HCT116 (cell line): Measurements from ENCODE around the gene BBS7. TPM values are rescaled to one million over a fixed set of nuclear protein-coding genes. Genes with fewer than 3 reads are reported as not detected.

ENCODE experiments used
- ATAC-seq: fragments of 200-7000 bp; cut with Tn5 transposase; 2 replicates; pipeline ENCODE4 v1.9.1; 2020; ENCODE audit warnings: mild to moderate bottlenecking, moderate library complexity
- BruUV-seq: library from RNA; stranded (reverse); fragments of 400-500 nt; replicated peaks from 2 replicates; lab custom pipeline; 2021; lab: Mats Ljungman, UMichigan
- CTCF ChIA-PET: fragments of 300-600 bp; sonication (Branson Sonifier 250); formaldehyde crosslinking; loops from one replicate; lab custom pipeline; 2021; ENCODE audit warnings: antibody characterized with exemption; lab: Charles Lee
- POLR2A ChIA-PET: fragments of 300-600, 350-600 bp; sonication (Branson Sonifier 250); formaldehyde crosslinking; loops from one replicate; lab custom pipeline; 2021; ENCODE audit warnings: antibody characterized with exemption; lab: Charles Lee
- RAD21 ChIA-PET, 2 experiments: fragments of 300-600 bp; sonication (Branson Sonifier 250); formaldehyde crosslinking; loops; one replicate each; lab custom pipeline; 2023; ENCODE audit warnings: low total read pairs in 2 of 2; ENCODE audit not compliant: uncharacterized antibody in 2 of 2, unreplicated experiment in 2 of 2, low non-redundant PET in 1 of 2; lab: Charles Lee
- DNase-seq: peaks from one replicate; pipeline ENCODE4 v3.0.0-alpha.2; 2010; ENCODE audit warnings: low read depth, low spot score
- H2AFZ ChIP-seq: fragments of 200-600 bp; shearing (Covaris generic), sonication (generic); 2 replicates; pipeline ENCODE4 v1.6.1; 2017; ENCODE audit warnings: low read depth, mixed run types, mixed read lengths, antibody characterized with exemption, low read length; ENCODE audit not compliant: poor library complexity, severe bottlenecking
- H3K27ac ChIP-seq: 2 replicates; pipeline ENCODE4 v1.5.1; 2012; ENCODE audit warnings: low read depth, low read length
- H3K27me3 ChIP-seq: fragments of 200-600 bp; sonication (generic); 2 replicates; pipeline ENCODE4 v1.6.1; 2016; ENCODE audit warnings: mixed run types, low read length, mixed read lengths; ENCODE audit not compliant: insufficient read depth
- H3K36me3 ChIP-seq, 2 experiments: fragments of 200-500 bp in 1 of 2; fragments of 200-600 bp in 1 of 2; sonication (Bioruptor generic) in 1 of 2; sonication (generic) in 1 of 2; 2 replicates each; pipeline versions ENCODE4 v1.5.1 to v1.6.1; 2014 to 2016; ENCODE audit warnings: low read length in 2 of 2, inconsistent platforms in 1 of 2, mixed read lengths in 1 of 2, mixed run types in 1 of 2; ENCODE audit not compliant: insufficient read depth in 2 of 2, control insufficient read depth in 1 of 2
- H3K4me1 ChIP-seq, 2 experiments: fragments of 200-600 bp in 1 of 2; sonication (generic) in 1 of 2; 2 replicates each; pipeline versions ENCODE4 v1.5.1 to v1.6.1; 2012 to 2017; ENCODE audit warnings: low read length in 2 of 2, inconsistent platforms in 1 of 2, mild to moderate bottlenecking in 1 of 2, mixed read lengths in 1 of 2, mixed run types in 1 of 2, moderate library complexity in 1 of 2; ENCODE audit not compliant: insufficient read depth in 2 of 2, control insufficient read depth in 1 of 2
- H3K4me2 ChIP-seq: fragments of 200-600 bp; sonication (generic); 2 replicates; pipeline ENCODE4 v1.6.1; 2017; ENCODE audit warnings: mixed run types, low read length, mixed read lengths
- H3K4me3 ChIP-seq, 2 experiments: fragments of 200-600 bp in 1 of 2; sonication (generic) in 1 of 2; replicated peaks in 1 of 2; 2 replicates each; pipeline ENCODE4 v1.5.1; 2011 to 2016; ENCODE audit warnings: low read length in 2 of 2, control low read depth in 1 of 2, low read depth in 1 of 2, mild to moderate bottlenecking in 1 of 2, mixed read lengths in 1 of 2, mixed run types in 1 of 2
- H3K79me2 ChIP-seq: fragments of 200-600 bp; sonication (generic); 2 replicates; pipeline ENCODE4 v1.6.1; 2017; ENCODE audit warnings: mild to moderate bottlenecking, mixed run types, low read length, moderate library complexity, mixed read lengths; ENCODE audit not compliant: insufficient read depth
- H3K9ac ChIP-seq: fragments of 200-600 bp; sonication (generic); 2 replicates; pipeline ENCODE4 v1.6.1; 2016; ENCODE audit warnings: low read length, mixed read lengths
- H3K9me2 ChIP-seq: fragments of 200-600 bp; sonication (generic), shearing (Covaris generic); 2 replicates; pipeline ENCODE4 v1.6.1; 2017; ENCODE audit warnings: mixed run types, mild to moderate bottlenecking, moderate library complexity; ENCODE audit not compliant: insufficient read depth
- H3K9me3 ChIP-seq, 2 experiments: fragments of 200-500 bp in 1 of 2; fragments of 200-600 bp in 1 of 2; sonication (Bioruptor generic) in 1 of 2; sonication (generic) in 1 of 2; 2 replicates each; pipeline ENCODE4 v1.6.1; 2014 to 2017; ENCODE audit warnings: low read length in 2 of 2, mixed read lengths in 2 of 2, inconsistent platforms in 1 of 2, low read depth in 1 of 2, mild to moderate bottlenecking in 1 of 2, mixed run types in 1 of 2, moderate library complexity in 1 of 2; ENCODE audit not compliant: control insufficient read depth in 1 of 2, insufficient read depth in 1 of 2
- H4K20me1 ChIP-seq: fragments of 200-600 bp; sonication (generic), shearing (Covaris generic); 2 replicates; pipeline ENCODE4 v1.6.1; 2017; ENCODE audit warnings: mixed run types, mild to moderate bottlenecking, moderate library complexity; ENCODE audit not compliant: insufficient read depth
- CBX3 ChIP-seq: IDR thresholded peaks from 2 replicates; pipeline ENCODE4 v1.6.1; 2012; ENCODE audit warnings: low read depth
- CEBPB ChIP-seq: IDR thresholded peaks from 2 replicates; pipeline ENCODE4 v1.6.1; 2012; ENCODE audit warnings: low read depth
- ELF1 ChIP-seq: IDR thresholded peaks from 2 replicates; pipeline ENCODE4 v1.6.1; 2012; ENCODE audit warnings: low read depth, borderline replicate concordance
- EZH2phosphoT487 ChIP-seq: fragments of 200-600 bp; IDR thresholded peaks from 2 replicates; pipeline ENCODE4 v1.6.1; 2018; ENCODE audit warnings: antibody characterized with exemption, borderline replicate concordance
- JUND ChIP-seq: IDR thresholded peaks from 2 replicates; pipeline ENCODE4 v1.6.1; 2012
- POLR2A ChIP-seq: IDR thresholded peaks from 2 replicates; pipeline ENCODE4 v1.7.0; 2011; ENCODE audit warnings: borderline replicate concordance; ENCODE audit not compliant: insufficient read depth, insufficient read length; ENCODE audit errors: extremely low read depth
- RAD21 ChIP-seq: IDR thresholded peaks from 2 replicates; pipeline ENCODE4 v1.6.1; 2012; ENCODE audit warnings: low read depth, mild to moderate bottlenecking
- REST ChIP-seq: IDR thresholded peaks from 2 replicates; pipeline ENCODE4 v1.6.1; 2012; ENCODE audit warnings: low read depth
- SP1 ChIP-seq: IDR thresholded peaks from 2 replicates; pipeline ENCODE4 v1.6.1; 2012; ENCODE audit warnings: low read depth
- TCF7L2 ChIP-seq: IDR thresholded peaks from 2 replicates; pipeline ENCODE4 v1.7.0; 2011; ENCODE audit warnings: borderline replicate concordance, inconsistent platforms; ENCODE audit not compliant: insufficient read depth, insufficient read length; ENCODE audit errors: extremely low read depth
- ZBTB33 ChIP-seq: IDR thresholded peaks from 2 replicates; pipeline ENCODE4 v1.6.1; 2011; ENCODE audit warnings: mild to moderate bottlenecking, low read length, moderate library complexity; ENCODE audit not compliant: insufficient replicate concordance; ENCODE audit errors: extremely low read depth
- ZFX ChIP-seq: fragments of 450-650 bp; IDR thresholded peaks from 2 replicates; pipeline ENCODE4 v1.6.1; 2017
- ZNF274 ChIP-seq: fragments of 200-500 bp; sonication (Bioruptor generic); IDR thresholded peaks from 2 replicates; pipeline ENCODE4 v1.6.1; 2014; ENCODE audit warnings: mild to moderate bottlenecking, low read depth, low read length, inconsistent platforms
- intact Hi-C: fragments of 100-400 bp; cut with micrococcal nuclease; formaldehyde crosslinking; loops from 2 replicates; pipeline ENCODE4 v1.10.0; 2022
- total RNA-seq: library from RNA; stranded (reverse); gene quantifications from one replicate; pipeline ENCODE4 v1.2.1, GENCODE V29; 2021; ENCODE audit not compliant: unreplicated experiment

Gene BBS7
- total RNA-seq, 1 experiment from 2014 or later: 22.9 TPM

- TF ChIP-seq REST: no peak
- no peak for TF ChIP-seq EZH2phosphoT487
These were observed at the start of gene BBS7 (continued) for GRCh38 chr4:121869841-121870822.

GRCh38 chr4:121913667-121914066, 43.4 kb upstream of the BBS7 start:
- H2AFZ ChIP-seq: no peak overlapping the region
- H3K9me2 ChIP-seq: no peaks in the 10 kb centered on the region
- no peaks in the 10 kb centered on the region for H3K27me3 ChIP-seq
- ChIA-PET RAD21 (no interaction called here), CTCF (no interaction called here), POLR2A (no interaction called here)
- no peaks in the 10 kb centered on the region for H3K36me3 ChIP-seq
- ATAC-seq (no peak), DNase-seq (no peak)
- H4K20me1 ChIP-seq: no peaks in the 10 kb centered on the region
- H3K27ac ChIP-seq: no peak overlapping the region
- H3K9ac ChIP-seq: no peak overlapping the region
- no peaks in the 10 kb centered on the region for H3K9me3 ChIP-seq
- no TSS peak for BruUV-seq
- no peak overlapping the region for H3K4me2 ChIP-seq
- no peak for TF ChIP-seq ELF1
- no peak for TF ChIP-seq JUND
- TF ChIP-seq ZFX: no peak
- TF ChIP-seq CEBPB: no peak
- no peak for TF ChIP-seq TCF7L2
- TF ChIP-seq ZNF274: no peak
- no peak for TF ChIP-seq RAD21
- no peak for TF ChIP-seq SP1
- no peak for TF ChIP-seq POLR2A
- no peak for TF ChIP-seq ZBTB33
- TF ChIP-seq CBX3: no peak
- H3K4me1 ChIP-seq: no peaks in the 10 kb centered on the region
- H3K4me3 ChIP-seq: no peak overlapping the region
- intact Hi-C loops: no loop called here
- no peaks in the 10 kb centered on the region for H3K79me2 ChIP-seq
